Fibroblast of lung (primary cell): Measurements from ENCODE around the gene LAMA5.

Source experiments
- CTCF ChIP-seq, 2 donors: IDR thresholded peaks in 1 of 2; conservative IDR thresholded peaks in 1 of 2; 1 replicate in 1 of 2; 2 replicates in 1 of 2; pipeline ENCODE4 v1.5.1; 2011 to 2012; ENCODE audit warnings: low read length in 2 of 2, control low read depth in 1 of 2, inconsistent platforms in 1 of 2, low read depth in 1 of 2, mild to moderate bottlenecking in 1 of 2
- EZH2 ChIP-seq: IDR thresholded peaks from 2 replicates; pipeline ENCODE4 v1.5.1; 2012; ENCODE audit warnings: low read length, control low read depth, mild to moderate bottlenecking; ENCODE audit errors: missing control alignments

- TF ChIP-seq CTCF (conservative IDR thresholded peaks at IDR 0.05 in 1 of 2, IDR thresholded peaks at IDR 0.05 in 1 of 2; ENCODE audit: low read depth in 1 of 2, low read length in 2 of 2) = no peak
- no peak for TF ChIP-seq EZH2
These were observed 22.3 kb downstream of the LAMA5 start for GRCh38 chr20:62344782-62345181.
